ENCODE measurements around the gene SORCS1. TPM values are rescaled to one million over a fixed set of nuclear protein-coding genes. Genes with fewer than 3 reads are reported as not detected.

Gene SORCS1
- total RNA-seq, 1 donor from 2014 or later, result 1.7 TPM

DNA sequence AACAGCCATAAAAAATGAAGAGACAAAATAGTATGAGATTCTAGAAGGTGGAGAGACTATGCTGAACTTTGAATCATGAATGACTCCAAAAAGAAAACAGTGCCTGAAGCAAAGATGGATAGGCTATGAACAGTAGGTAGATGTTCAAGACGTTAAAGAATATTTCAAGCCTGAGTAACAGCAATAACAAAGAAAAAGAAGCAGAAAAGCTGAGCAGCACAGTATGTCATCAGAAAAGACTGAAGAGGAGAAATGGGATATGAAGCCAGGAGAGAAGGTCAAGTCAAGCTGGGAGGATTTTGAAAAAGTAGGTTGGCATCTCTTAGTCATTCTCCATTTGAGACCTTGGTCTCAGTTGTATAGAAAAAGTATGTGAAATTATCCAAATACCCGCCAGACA is 484.4 kb downstream of the SORCS1 start:
- DNase-seq (no peak), ATAC-seq (ENCODE audit: poor library complexity) (no peak)
- intact Hi-C loops (cut with DNase I), result no loop called here

DNA sequence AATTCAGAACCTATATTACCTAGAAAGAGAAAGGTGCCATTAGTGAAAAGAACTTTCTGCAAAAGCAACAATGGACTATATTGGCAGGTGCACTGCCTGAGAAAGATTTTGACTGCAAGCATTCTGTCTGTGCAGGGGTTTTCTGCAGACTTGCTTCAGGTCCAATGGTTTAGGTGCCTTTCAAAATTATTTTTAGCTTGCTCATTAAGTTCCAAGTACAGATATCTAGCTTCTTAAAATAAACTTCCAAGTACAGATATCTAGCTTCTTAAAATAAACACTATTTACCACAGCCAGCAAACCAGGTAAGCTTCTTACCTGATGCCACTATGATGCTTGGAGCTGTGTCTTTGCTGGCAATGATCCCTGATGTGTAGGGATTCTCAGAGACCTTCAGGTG is 485.2 kb downstream of the SORCS1 start:
- intact Hi-C loops (cut with DNase I), result loop anchor here (5.0 kb wide), 1 partner anchor 52 kb away; no protein-coding TSS in a partner anchor
- DNase-seq, result no peak
- ATAC-seq (ENCODE audit: poor library complexity), result peak; percentile 45

DNA sequence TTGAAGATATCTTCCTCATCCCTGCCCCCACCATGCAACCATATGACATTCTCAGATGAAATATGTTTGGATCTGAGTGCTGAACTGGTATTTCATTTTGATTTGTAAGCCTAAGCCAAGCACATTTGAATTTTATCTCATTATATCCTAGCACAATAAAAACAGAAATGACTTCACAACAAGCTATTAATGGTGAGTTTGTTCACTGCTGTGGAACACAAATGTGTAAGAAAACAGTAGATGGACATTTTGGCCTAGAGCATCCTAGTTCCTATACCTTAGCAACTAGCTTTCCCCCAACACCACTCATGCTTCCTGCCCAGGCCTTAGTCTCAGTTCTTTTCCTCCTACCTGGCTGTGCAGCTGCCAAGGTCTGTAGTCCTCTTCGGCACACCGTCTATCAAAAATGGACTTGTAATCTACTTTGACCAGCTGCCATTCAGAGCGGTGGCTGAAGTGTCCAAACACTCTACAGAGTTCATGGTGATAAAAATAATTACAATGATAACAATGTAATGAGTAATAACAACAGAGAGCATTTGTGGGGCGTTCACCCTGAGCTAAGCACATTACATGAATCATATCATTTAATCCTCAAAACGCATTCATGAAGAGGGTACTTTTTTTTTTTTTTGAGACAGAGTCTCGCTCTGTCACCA is 491.9 kb downstream of the SORCS1 start:
- intact Hi-C loops (cut with DNase I), result no loop called here
- ATAC-seq (ENCODE audit: poor library complexity) (peak; percentile 70), DNase-seq (no peak)

DNA sequence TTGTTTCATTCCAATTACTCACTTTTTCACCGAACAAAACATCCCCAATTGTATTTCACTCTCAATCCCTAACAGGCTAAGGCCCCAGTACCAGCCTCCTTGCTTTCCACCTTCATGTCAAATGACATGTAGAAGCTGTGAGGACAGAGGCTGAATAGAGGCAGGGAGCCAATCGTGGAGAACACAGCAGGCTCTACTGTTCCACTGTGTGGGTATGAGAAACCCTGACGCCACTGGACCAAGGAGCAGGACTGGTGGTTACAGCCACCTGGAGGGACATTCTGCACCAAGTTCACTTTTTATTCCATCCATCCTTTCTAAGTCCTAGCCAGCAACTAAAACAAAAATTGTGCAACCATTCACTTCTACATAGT is 502.8 kb downstream of the SORCS1 start:
- no peak for DNase-seq
- intact Hi-C loops (cut with DNase I), result no loop called here
- no peak for ATAC-seq (ENCODE audit: poor library complexity)

DNA sequence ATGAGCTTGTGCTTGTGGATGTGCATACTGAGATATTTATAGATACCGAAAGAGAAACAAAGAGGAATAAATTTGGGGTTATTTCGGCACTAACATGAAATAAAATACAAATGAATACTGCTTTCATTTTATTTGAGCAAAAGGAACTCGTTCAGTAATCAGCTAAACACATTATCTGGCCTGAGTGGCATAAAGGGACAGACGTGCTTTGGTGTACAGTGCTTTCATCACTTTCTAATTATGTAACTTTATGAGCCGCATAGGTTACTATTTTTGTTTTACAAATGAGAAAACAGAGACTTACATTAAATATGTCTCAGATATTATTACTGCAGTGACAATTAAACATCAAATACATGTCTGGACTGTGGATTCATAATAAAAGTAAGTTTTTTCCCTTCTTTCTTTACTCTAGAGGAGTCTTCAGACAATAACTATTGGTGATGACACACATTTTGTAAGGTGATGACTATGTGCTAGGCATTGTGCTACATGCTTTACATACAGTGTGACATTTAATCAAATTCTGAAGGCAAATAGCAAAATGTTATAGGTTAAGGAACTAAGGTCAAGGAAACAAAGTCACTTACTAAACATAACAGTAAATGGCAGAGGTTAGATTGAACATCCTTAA is 503.3 kb downstream of the SORCS1 start:
- no peak for DNase-seq
- no peak for ATAC-seq (ENCODE audit: poor library complexity)
- intact Hi-C loops (cut with DNase I), result no loop called here

DNA sequence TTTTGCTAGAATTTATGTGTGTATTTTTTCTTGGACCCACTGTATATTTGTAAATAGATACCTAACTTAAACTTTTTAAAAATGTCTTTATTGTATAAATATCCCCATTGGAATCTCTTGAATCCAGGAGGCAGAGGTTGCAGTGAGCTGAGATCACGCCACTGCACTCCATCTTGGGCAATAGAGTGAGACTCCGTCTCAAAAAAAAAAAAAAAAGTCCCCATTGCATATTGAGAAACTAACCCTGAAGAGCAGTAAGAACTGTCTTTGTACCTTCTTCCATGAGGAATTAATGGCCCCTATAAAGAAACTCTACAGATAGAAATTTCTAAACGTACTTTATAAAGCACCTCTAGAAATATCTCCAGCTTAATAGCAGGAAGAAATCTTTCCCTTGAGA is 504.0 kb downstream of the SORCS1 start:
- DNase-seq (no peak), ATAC-seq (ENCODE audit: poor library complexity) (no peak)
- intact Hi-C loops (cut with DNase I), result no loop called here

DNA sequence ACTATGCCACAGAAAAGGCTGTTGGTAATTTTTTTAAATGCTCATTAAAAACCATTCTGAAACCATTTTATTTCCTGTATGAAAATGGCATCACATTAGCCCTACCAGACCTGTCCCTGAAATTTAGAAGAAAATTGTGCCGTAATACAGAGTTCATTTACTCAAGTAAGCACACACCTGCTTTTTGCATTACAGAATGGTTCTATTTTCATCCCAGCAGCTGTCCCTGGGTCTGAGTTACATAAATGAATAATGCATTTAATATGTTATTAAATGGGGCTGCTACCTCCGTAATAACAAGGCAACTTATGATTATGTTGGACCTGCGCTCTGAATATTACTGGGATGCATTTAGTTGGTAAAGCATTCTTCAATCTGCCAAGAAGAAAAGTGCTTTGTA is 508.9 kb downstream of the SORCS1 start:
- DNase-seq (no peak), ATAC-seq (ENCODE audit: poor library complexity) (no peak)
- intact Hi-C loops (cut with DNase I), result no loop called here

DNA sequence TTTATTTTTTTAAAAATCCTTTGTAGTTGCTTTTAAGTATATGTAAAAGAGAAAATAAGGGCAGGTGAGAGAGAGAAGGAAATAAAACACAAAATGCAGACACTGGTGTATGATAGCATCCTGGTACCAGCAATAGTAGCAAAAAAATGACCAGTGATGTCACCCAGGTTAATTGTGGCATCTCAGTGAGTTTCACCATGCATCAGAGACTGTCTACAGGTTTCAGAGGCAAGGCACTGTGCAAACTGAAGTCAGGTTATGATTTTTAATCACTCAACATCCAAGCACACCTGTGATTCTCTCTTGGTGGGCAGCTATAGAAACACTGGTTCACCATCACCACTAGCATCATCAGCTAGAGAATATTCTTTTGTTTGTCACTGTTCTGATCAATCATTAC is 509.3 kb downstream of the SORCS1 start:
- intact Hi-C loops (cut with DNase I), result no loop called here
- no peak for DNase-seq
- no peak for ATAC-seq (ENCODE audit: poor library complexity)

DNA sequence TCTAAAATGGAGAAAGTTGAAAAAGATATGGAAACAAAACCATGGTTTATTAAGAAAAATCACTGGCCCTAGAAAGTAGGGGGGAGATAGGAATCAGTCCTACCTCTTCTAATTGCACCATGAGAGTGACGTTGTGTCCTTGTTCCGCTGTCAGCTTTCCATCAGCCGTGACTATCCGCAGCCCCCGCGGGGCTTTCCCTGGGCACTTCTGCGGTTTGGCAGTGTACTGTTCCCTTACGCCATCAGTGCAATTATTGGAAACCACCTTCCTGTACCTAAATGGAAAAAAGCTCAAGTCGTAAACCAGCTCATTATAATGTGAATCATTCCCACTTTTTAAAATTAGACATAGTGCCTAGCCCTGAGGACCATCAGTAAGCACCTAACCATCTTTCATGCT is 512.2 kb downstream of the SORCS1 start:
- DNase-seq (no peak), ATAC-seq (ENCODE audit: poor library complexity) (no peak)
- intact Hi-C loops (cut with DNase I), result no loop called here

DNA sequence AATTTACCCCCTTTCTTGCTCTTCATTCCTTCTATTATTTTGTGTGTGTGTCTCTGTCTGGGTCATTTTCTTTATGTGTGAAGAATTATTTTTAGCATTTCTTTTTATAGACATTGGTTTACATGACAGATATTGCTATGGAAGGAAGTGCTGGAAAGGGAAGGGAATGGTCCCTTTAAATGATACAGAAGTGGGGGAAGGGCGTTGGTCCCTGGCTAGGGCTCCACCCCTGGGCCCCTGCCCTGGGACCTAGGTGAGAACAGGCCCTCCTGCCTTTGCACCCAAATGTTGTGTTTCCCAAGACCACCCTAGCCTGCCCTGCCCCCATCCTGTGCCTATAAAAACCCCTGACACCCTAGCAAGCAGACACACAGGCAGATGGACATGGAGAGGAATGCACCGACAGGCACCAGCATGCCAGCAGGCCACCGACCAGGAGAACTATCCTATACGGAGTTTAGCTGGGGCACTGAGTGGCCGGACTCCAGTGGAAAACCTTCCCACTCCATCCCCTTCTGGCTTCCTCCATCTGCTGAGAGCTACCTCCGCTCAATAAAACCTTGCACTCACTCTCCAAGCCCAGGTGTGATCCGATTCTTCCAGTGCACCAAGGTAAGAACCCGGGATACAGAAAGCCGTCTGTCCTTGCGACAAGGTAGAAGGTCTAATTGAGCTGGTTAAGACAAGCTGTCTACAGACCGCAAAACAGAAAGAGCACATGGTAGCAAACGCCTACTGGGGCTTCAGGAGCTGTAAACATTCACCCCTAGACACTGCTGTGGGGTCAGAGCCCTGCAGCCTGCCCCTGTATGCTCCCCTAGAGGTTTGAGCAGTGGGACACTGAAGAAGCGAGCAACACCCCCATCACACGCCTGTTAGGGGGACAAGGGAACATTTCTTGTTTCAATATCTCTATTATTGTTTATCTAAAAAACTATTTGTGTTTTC is 515.7 kb downstream of the SORCS1 start:
- DNase-seq (no peak), ATAC-seq (ENCODE audit: poor library complexity) (peak; percentile 48)
- intact Hi-C loops (cut with DNase I), result no loop called here

DNA sequence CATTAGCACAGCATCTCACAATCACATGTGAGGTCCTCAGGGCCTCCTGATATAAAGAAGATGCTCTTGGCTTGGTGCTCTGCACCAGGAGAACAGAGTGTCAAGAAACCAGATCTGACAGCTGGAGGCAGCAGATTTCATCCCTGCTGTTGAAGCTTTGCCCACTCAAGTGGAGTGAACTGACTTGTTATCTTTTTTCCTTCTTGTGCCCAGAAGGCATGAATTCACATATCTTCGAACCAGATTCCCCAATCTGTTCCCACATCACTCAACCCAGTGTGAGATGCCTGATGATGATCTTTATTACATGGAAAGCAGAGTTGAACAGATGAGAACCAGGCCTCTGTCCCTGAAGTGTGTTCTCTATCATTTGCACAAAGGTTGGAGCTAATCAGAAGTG is 521.0 kb downstream of the SORCS1 start:
- DNase-seq (no peak), ATAC-seq (ENCODE audit: poor library complexity) (no peak)
- intact Hi-C loops (cut with DNase I), result no loop called here

DNA sequence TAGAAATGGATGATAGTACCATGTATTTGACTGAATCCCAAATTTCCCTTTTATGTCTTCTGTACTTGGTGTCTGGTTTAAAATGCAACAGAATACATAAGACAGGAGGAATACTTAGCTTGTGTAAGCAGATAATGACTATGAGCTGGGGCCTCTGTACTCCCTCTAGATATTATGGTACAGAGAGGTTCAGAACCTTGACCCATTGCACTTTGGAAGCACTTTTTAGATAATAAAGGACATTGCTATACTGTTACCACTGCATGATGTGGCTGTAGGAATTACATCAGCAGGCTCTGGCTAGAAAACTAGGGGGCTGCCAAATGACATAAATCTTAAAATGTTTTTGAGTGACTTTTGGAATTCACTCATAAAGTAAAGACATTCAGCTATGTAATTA is 526.6 kb downstream of the SORCS1 start:
- no peak for ATAC-seq (ENCODE audit: poor library complexity)
- intact Hi-C loops (cut with DNase I), result no loop called here
- no peak for DNase-seq

DNA sequence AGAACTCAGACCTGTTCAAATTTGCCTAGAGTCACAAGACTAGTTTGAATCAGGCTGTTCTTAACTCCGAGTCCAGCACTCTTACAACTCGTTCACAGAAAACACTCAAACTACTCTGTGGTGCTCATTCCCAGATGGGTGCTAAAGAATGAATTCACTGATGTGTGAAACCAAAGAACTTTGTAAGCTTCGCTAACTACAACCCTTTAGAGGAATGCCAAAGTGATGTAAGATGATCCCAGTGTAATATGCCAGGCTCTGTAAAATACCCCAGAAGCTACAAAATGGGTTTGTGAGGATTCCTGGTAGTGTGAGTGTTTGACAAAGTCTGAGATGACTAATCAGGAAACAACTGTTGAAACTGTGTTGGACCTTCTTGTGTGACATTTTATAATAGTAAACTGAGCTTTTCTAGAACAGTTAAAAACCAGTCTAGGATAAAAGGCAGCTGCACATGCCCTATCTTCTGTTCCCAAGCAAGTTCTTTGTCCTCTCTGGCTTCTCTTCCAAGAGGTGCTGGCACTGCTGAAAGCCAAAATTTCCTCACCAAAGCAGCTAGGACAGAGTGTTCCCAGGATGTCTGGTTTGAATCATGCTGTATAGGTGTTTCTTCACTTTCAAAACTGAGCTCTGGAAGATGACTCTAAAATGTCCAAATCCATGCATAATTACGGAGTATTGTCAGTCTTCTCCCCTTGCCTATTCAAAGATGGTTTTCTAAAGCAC is 527.6 kb downstream of the SORCS1 start:
- ATAC-seq (ENCODE audit: poor library complexity), result no peak
- intact Hi-C loops (cut with DNase I), result no loop called here

DNA sequence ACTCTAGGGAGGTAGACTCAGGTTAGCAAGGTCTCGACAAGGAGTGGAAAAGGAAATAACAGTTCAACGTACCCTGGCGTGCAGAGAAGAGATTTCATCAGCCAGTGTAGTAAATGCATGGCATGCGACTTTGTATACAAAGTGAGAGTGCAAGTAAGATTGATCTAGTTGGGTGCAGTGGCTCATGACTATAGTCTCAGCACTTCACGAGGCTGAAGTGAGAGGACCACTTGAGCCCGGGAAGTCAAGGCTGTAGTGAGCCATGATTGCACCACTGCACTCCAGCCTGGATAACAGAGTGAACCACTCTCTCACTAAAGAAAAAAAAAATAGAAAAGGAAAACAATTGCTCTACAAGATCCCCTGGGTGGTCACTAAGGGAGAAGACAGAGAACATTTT is 528.6 kb downstream of the SORCS1 start:
- no peak for ATAC-seq (ENCODE audit: poor library complexity)
- no peak for DNase-seq
- intact Hi-C loops (cut with DNase I), result no loop called here

More for the DNA sequence above, 527.6 kb downstream of the SORCS1 start:
- no peak for DNase-seq

DNA sequence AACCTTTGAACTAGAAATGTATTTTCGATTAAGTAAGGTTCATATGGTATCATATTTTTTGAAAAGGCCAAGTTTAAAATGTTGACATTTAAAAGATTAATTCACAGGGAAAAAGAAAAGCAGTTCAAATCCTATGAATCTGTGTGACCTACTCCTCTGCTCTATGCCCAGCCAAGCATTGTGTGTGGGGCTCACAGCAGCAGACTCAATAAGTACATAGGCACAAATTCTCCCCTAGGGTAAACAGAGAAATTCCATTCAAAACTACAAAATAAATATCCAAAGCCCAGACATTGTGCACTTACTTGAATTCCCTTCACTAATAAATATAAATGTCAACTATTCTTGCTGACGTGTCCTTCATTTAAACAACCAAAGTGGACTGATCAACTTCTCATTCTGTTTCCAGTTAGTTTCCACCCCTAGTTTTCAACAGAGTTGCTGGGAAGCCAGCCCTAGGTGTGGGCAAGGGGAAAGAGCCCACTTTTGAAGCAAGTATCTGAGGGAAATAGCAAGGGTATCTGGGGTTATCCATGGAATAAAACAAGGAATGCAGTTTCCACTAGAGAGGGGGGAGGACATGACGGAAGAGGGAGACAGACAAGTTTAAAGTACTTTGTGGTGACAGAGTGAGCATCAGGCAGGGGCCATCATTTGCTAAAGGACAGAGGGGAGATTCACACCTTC is 533.3 kb downstream of the SORCS1 start:
- intact Hi-C loops (cut with DNase I), result no loop called here
- ATAC-seq (ENCODE audit: poor library complexity) (no peak), DNase-seq (no peak)

DNA sequence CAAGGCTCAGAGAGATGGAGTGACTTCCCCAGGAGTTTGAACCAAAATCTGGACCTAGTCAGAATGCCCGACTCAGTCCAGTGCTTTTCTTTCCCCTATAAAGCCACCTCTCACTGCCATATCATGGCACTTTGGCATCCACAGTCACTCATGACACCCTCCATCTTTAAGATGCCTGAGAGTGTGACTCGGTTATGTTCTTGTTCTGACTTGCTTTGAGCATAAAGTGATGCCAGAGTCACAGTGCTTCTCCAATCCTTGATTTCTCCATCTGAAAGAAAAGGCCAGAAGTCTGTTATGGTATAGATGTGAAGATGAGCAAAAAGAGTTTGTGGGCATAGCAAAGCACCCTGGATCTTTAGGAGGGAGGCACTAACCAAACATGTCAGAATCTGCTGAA is 538.1 kb downstream of the SORCS1 start:
- intact Hi-C loops (cut with DNase I), result loop anchor here (5.0 kb wide), 1 partner anchor 51 kb away; no protein-coding TSS in a partner anchor
- ATAC-seq (ENCODE audit: poor library complexity) (no peak), DNase-seq (no peak)

DNA sequence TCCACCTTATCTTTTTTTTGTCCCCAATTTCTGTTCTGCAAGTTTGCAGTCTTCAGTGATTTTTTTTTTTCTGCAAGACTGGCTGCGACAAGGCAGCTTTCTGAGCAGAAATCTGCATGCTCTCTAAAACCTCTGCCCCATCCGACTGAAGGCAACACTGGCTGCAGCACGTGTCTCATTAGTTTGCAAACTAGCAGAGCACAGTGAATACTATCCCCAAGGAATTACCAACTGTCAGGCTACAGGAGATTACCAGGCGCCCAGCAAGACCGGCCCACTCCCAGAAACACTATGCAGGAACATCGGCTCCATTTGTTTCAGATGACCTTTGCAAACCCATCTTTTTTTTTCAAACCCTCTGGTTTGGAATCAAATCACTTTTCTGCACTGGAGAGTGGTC is 538.8 kb downstream of the SORCS1 start:
- ATAC-seq (ENCODE audit: poor library complexity), result no peak
- intact Hi-C loops (cut with DNase I), result loop anchor here (5.0 kb wide), 1 partner anchor 52 kb away; no protein-coding TSS in a partner anchor

DNA sequence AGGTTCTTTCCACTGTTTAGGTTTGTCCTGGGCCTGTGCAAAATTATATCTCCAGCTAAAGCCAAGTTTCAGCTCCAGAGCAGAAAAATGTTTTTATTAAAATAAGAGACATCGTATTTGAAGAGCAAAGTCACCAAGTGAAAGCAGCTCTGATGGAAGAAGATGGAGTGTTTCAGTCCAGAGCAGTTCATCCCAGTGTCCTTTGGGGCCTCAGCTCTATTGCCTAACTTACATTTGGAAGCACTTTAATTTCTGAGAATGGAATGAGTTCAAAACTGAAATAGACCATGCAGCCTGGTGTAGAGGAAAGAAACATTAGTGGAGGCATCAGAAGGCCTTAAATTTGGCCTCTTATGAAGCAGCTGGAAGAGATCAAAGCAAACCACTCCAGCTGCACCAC is 545.2 kb downstream of the SORCS1 start:
- no peak for DNase-seq
- intact Hi-C loops (cut with DNase I), result no loop called here
- peak; percentile 67 for ATAC-seq (ENCODE audit: poor library complexity)

More for the DNA sequence above, 538.8 kb downstream of the SORCS1 start:
- no peak for DNase-seq

All from Right ventricle myocardium superior (tissue), 1 donor.